A549 (cell line): ENCODE data around the gene SLC39A10. TPM values are rescaled to one million over a fixed set of nuclear protein-coding genes. Genes with fewer than 3 reads are reported as not detected.

Source experiments
- ATAC-seq, 2 experiments: fragments of 200-7000 bp in 1 of 2; fragments of >200 bp in 1 of 2; cut with Nextera tagmentation in 1 of 2; cut with Tn5 transposase in 1 of 2; 3 replicates each; pipeline versions ENCODE4 v1.8.0 to v1.9.1; 2018 to 2020; ENCODE audit warnings: mild to moderate bottlenecking in 1 of 2, moderate library complexity in 1 of 2
- CTCF ChIA-PET: fragments of 300-600 bp; sonication (Branson Sonifier 250); formaldehyde crosslinking; extraction: SDS; loops from one replicate; lab custom pipeline; 2021; ENCODE audit warnings: antibody characterized with exemption, inconsistent platforms; lab: Yijun Ruan, JAX
- POLR2A ChIA-PET: fragments of 350-600 bp; formaldehyde crosslinking; extraction: SDS; loops from one replicate; lab custom pipeline; 2021; ENCODE audit warnings: antibody characterized with exemption, inconsistent platforms; lab: Yijun Ruan, JAX
- DNase-seq, 2 experiments: peaks; one replicate each; pipeline versions ENCODE4 v3.0.0 to v3.0.0-alpha.2; 2011 to 2016; ENCODE audit warnings: low read depth in 1 of 2, low spot score in 1 of 2
- FAIRE-seq: peaks from 2 replicates; lab custom pipeline; 2011; peaks lifted over from hg19 to GRCh38; lab: Jason Lieb, UNC
- H3K27ac ChIP-seq, 2 experiments: fragments of >200 bp; sonication (Bioruptor Twin); formaldehyde crosslinking; 3 replicates each; pipeline ENCODE4 v1.5.1; 2016 to 2017
- H3K4me1 ChIP-seq: fragments of >200 bp; sonication (Bioruptor Twin); formaldehyde crosslinking; 3 replicates; pipeline ENCODE4 v1.6.1; 2016
- H3K4me2 ChIP-seq: fragments of >200 bp; sonication (Bioruptor Twin); formaldehyde crosslinking; 3 replicates; pipeline ENCODE4 v1.6.1; 2016
- H3K4me3 ChIP-seq: fragments of >200 bp; sonication (Bioruptor Twin); formaldehyde crosslinking; 3 replicates; pipeline ENCODE4 v1.5.1; 2016
- H3K9me3 ChIP-seq: fragments of >200 bp; sonication (Bioruptor Twin); formaldehyde crosslinking; 3 replicates; pipeline ENCODE4 v1.6.1; 2016
- CHD4 ChIP-seq: fragments of 200-600 bp; sonication (generic); IDR thresholded peaks from 2 replicates; pipeline ENCODE4 v1.6.1; 2016; ENCODE audit warnings: antibody characterized with exemption, mild to moderate bottlenecking, borderline replicate concordance
- E2F6 ChIP-seq: IDR thresholded peaks from 2 replicates; pipeline ENCODE4 v1.6.1; 2012; ENCODE audit warnings: low read depth, borderline replicate concordance
- EHMT2 ChIP-seq: fragments of 200-600 bp; sonication (generic); IDR thresholded peaks from 2 replicates; pipeline ENCODE4 v1.6.1; 2016; ENCODE audit warnings: antibody characterized with exemption, low read depth, mild to moderate bottlenecking, moderate library complexity
- FOSL2 ChIP-seq, 2 experiments: fragments of 450-650 bp in 1 of 2; fragments of >200 bp in 1 of 2; sonication (Bioruptor Twin) in 1 of 2; formaldehyde crosslinking; IDR thresholded peaks; 2 replicates each; pipeline versions ENCODE4 v1.5.0 to v1.6.1; 2016 to 2020; ENCODE audit warnings: mild to moderate bottlenecking in 1 of 2, moderate library complexity in 1 of 2
- FOXS1 ChIP-seq: fragments of 250-450 bp; sonication (Bioruptor Pico); IDR thresholded peaks from 2 replicates; pipeline ENCODE4 v1.5.0; 2020; ENCODE audit warnings: mild to moderate bottlenecking, moderate library complexity
- HOXA7 ChIP-seq: fragments of 250-450 bp; sonication (Bioruptor Pico); IDR thresholded peaks from 2 replicates; pipeline ENCODE4 v1.5.0; 2020; ENCODE audit warnings: mild to moderate bottlenecking, moderate library complexity
- JUNB ChIP-seq: fragments of >200 bp; sonication (Bioruptor Twin); formaldehyde crosslinking; IDR thresholded peaks from 2 replicates; pipeline ENCODE4 v1.6.1; 2016
- RAD21 ChIP-seq, 2 experiments: fragments of >200 bp in 1 of 2; sonication (Bioruptor Twin) in 1 of 2; formaldehyde crosslinking in 1 of 2; IDR thresholded peaks in 1 of 2; conservative IDR thresholded peaks in 1 of 2; 2 replicates in 1 of 2; 3 replicates in 1 of 2; pipeline ENCODE4 v1.6.1; 2012 to 2018; ENCODE audit warnings: inconsistent platforms in 1 of 2
- TFCP2L1 ChIP-seq: fragments of 250-450 bp; sonication (Bioruptor Pico); IDR thresholded peaks from 2 replicates; pipeline ENCODE4 v1.5.0; 2021; ENCODE audit warnings: mild to moderate bottlenecking
- WGBS: methylation state at CpG from one replicate; pipeline ENCODE4 v1.1.6; 2017; ENCODE audit errors: missing lambda C conversion rate; 5-methylcytosine and 5-hydroxymethylcytosine counted together
- polyA plus RNA-seq, 4 experiments: library from polyadenylated mRNA; depleted of rRNA in 3 of 4; stranded (reverse); fragments of >200 nt; fragmentation: RNase III in 1 of 4; extraction: RNeasy Plus Mini Kit Qiagen cat#74134 plus additional on column Dnase treatment in 1 of 4; gene quantifications; 2 replicates in 3 of 4; 3 replicates in 1 of 4; pipeline ENCODE4 v1.2.3, GENCODE V29; 2011 to 2017
- TF ChIP-seq, protein P1 (sequence below): fragments of >200 bp; sonication (Bioruptor Twin); formaldehyde crosslinking; IDR thresholded peaks from 3 replicates; pipeline ENCODE4 v1.5.1; 2016
- TF ChIP-seq, protein P2 (sequence below): fragments of 200-600 bp; sonication (generic); IDR thresholded peaks from 2 replicates; pipeline ENCODE4 v1.6.1; 2016; ENCODE audit warnings: antibody characterized with exemption, mild to moderate bottlenecking, moderate library complexity
- TF ChIP-seq, protein P3 (sequence below): fragments of 150-350 bp; IDR thresholded peaks from 2 replicates; pipeline ENCODE4 v1.6.1; 2014; ENCODE audit warnings: low read depth, mild to moderate bottlenecking, low read length
- TF ChIP-seq, protein P4 (sequence below): IDR thresholded peaks from 2 replicates; pipeline ENCODE4 v1.6.1; 2012
- TF ChIP-seq, protein P5 (sequence below): fragments of >200 bp; sonication (Bioruptor Twin); formaldehyde crosslinking; IDR thresholded peaks from 2 replicates; pipeline ENCODE4 v1.6.1; 2016

The SLC39A10 gene
- polyA plus RNA-seq, 2 of the 4 experiments (the other 2 are of a cell fraction) = 38.4 to 42.6 TPM

DNA sequence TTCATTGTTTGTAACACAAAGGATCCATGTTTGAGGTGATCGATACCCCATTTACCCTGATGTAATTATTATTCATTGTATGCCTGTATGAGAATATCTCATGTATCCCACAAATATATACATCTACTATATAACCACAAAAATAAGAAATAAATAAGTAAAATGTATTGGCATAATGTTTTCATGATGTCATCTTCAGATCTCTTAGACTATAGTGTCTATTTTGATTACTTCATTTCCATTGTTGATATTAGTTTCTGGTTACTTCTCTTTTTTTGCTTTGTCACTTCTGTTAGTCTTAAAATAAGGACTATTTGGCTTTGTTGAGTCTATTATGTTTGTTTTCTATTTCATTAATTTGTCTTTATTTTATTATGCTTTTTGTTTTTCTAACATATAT lies 109.7 kb downstream of the SLC39A10 start:
- 92% methylated on average over 1 of the region's 1 CpG for WGBS
- FAIRE-seq = no peak
- CTCF ChIA-PET = no interaction called here

GRCh38 chr2:195768431-195768830 lies 111.4 kb downstream of the SLC39A10 start:
- Histone ChIP-seq H3K9me3 (peaks cover 5% of the 10 kb centered on the region; the same call in 1 of the 3 replicates), H3K4me1 (no peaks in the 10 kb centered on the region), H3K4me2 (no peak overlapping the region), H3K27ac (no peak overlapping the region), H3K4me3 (no peak overlapping the region)
- 77% methylated on average over 2 of the region's 2 CpGs for WGBS
- ATAC-seq = no peak
- FAIRE-seq = no peak
- TF ChIP-seq FOXS1 (CRISPR knock-in tag) (no peak), RAD21 (conservative IDR thresholded peaks at IDR 0.05 in 1 of 2, IDR thresholded peaks at IDR 0.05 in 1 of 2) (no peak), E2F6 (no peak), HOXA7 (CRISPR knock-in tag) (no peak), JUNB (no peak), FOSL2 (IDR thresholded peaks at IDR 0.05) (no peak), FOSL2 (CRISPR knock-in tag; IDR thresholded peaks at IDR 0.05) (no peak), EHMT2 (no peak)
- TF ChIP-seq, protein P1, sequence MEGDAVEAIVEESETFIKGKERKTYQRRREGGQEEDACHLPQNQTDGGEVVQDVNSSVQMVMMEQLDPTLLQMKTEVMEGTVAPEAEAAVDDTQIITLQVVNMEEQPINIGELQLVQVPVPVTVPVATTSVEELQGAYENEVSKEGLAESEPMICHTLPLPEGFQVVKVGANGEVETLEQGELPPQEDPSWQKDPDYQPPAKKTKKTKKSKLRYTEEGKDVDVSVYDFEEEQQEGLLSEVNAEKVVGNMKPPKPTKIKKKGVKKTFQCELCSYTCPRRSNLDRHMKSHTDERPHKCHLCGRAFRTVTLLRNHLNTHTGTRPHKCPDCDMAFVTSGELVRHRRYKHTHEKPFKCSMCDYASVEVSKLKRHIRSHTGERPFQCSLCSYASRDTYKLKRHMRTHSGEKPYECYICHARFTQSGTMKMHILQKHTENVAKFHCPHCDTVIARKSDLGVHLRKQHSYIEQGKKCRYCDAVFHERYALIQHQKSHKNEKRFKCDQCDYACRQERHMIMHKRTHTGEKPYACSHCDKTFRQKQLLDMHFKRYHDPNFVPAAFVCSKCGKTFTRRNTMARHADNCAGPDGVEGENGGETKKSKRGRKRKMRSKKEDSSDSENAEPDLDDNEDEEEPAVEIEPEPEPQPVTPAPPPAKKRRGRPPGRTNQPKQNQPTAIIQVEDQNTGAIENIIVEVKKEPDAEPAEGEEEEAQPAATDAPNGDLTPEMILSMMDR = no peak
- TF ChIP-seq, protein P2, sequence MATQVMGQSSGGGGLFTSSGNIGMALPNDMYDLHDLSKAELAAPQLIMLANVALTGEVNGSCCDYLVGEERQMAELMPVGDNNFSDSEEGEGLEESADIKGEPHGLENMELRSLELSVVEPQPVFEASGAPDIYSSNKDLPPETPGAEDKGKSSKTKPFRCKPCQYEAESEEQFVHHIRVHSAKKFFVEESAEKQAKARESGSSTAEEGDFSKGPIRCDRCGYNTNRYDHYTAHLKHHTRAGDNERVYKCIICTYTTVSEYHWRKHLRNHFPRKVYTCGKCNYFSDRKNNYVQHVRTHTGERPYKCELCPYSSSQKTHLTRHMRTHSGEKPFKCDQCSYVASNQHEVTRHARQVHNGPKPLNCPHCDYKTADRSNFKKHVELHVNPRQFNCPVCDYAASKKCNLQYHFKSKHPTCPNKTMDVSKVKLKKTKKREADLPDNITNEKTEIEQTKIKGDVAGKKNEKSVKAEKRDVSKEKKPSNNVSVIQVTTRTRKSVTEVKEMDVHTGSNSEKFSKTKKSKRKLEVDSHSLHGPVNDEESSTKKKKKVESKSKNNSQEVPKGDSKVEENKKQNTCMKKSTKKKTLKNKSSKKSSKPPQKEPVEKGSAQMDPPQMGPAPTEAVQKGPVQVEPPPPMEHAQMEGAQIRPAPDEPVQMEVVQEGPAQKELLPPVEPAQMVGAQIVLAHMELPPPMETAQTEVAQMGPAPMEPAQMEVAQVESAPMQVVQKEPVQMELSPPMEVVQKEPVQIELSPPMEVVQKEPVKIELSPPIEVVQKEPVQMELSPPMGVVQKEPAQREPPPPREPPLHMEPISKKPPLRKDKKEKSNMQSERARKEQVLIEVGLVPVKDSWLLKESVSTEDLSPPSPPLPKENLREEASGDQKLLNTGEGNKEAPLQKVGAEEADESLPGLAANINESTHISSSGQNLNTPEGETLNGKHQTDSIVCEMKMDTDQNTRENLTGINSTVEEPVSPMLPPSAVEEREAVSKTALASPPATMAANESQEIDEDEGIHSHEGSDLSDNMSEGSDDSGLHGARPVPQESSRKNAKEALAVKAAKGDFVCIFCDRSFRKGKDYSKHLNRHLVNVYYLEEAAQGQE = no peak
- no peak for DNase-seq
- ChIA-PET CTCF (no interaction called here), POLR2A (no interaction called here)

More for the DNA sequence above, 109.7 kb downstream of the SLC39A10 start:
- POLR2A ChIA-PET = no interaction called here
- no peak for ATAC-seq
- TF ChIP-seq TFCP2L1 = no peak
- TF ChIP-seq, protein P3, sequence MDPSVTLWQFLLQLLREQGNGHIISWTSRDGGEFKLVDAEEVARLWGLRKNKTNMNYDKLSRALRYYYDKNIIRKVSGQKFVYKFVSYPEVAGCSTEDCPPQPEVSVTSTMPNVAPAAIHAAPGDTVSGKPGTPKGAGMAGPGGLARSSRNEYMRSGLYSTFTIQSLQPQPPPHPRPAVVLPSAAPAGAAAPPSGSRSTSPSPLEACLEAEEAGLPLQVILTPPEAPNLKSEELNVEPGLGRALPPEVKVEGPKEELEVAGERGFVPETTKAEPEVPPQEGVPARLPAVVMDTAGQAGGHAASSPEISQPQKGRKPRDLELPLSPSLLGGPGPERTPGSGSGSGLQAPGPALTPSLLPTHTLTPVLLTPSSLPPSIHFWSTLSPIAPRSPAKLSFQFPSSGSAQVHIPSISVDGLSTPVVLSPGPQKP = no peak
- no peak for TF ChIP-seq CHD4
- TF ChIP-seq, protein P4, sequence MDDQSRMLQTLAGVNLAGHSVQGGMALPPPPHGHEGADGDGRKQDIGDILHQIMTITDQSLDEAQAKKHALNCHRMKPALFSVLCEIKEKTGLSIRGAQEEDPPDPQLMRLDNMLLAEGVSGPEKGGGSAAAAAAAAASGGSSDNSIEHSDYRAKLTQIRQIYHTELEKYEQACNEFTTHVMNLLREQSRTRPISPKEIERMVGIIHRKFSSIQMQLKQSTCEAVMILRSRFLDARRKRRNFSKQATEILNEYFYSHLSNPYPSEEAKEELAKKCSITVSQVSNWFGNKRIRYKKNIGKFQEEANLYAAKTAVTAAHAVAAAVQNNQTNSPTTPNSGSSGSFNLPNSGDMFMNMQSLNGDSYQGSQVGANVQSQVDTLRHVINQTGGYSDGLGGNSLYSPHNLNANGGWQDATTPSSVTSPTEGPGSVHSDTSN = no peak
- TF ChIP-seq, protein P5, sequence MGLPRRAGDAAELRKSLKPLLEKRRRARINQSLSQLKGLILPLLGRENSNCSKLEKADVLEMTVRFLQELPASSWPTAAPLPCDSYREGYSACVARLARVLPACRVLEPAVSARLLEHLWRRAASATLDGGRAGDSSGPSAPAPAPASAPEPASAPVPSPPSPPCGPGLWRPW = no peak
- no peak for TF ChIP-seq RAD21 (conservative IDR thresholded peaks at IDR 0.05 in 1 of 2, IDR thresholded peaks at IDR 0.05 in 1 of 2)
- H3K4me3 ChIP-seq = no peak overlapping the region
- H3K4me1 ChIP-seq = no peaks in the 10 kb centered on the region
- DNase-seq = no peak
- no peak overlapping the region for H3K4me2 ChIP-seq
- peaks cover 5% of the 10 kb centered on the region; the same call in 1 of the 3 replicates for H3K9me3 ChIP-seq
- H3K27ac ChIP-seq = no peak overlapping the region
